ENCODE measurements around the gene ATG16L1. TPM values are rescaled to one million over a fixed set of nuclear protein-coding genes. Genes with fewer than 3 reads are reported as not detected.

ATG16L1 gene
- total RNA-seq, 1 experiment from 2014 or later = 43.2 TPM

DNA sequence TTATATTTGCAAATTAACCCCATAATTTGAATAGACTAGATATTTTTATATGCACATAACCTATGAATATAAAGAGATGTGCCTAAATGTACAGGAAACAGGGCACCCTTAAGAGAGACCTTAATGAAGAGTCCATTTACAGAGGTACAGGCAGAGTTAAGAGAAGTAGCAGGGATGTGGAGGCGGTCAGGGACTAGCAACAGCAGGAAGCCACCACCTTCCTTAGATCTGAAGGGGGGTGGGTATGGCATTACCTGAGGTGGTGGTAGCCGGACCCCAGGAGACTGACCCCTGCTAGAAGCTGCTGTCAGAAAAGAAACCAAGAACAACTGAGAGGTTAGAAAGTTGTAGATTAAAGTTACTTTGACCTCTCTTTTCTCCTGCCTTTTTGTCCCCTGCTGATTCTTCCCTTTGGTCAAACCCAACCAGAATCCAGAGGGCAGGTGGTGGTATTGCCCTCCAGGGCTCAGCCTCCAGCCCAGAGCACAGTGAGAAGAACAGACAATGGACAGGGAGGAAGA lies 24.9 kb upstream of the ATG16L1 start:
- BruUV-seq (replicated peaks) = no TSS peak
- no peak for DNase-seq (ENCODE audit: low spot score)
- POLR2A ChIA-PET (ENCODE audit: low non-redundant PET) = no interaction called here
- intact Hi-C loops (cut with micrococcal nuclease; ENCODE audit: unreplicated experiment) = no loop called here
- CTCF ChIA-PET = no interaction called here
- H3K27me3 ChIP-seq (replicated peaks; ENCODE audit: insufficient read depth, low read depth, low read length, poor library complexity) = no peaks in the 10 kb centered on the region
- no peaks in the 10 kb centered on the region for H3K4me1 ChIP-seq (ENCODE audit: insufficient read depth, low read length, poor library complexity, severe bottlenecking)
- TF ChIP-seq, protein P1, sequence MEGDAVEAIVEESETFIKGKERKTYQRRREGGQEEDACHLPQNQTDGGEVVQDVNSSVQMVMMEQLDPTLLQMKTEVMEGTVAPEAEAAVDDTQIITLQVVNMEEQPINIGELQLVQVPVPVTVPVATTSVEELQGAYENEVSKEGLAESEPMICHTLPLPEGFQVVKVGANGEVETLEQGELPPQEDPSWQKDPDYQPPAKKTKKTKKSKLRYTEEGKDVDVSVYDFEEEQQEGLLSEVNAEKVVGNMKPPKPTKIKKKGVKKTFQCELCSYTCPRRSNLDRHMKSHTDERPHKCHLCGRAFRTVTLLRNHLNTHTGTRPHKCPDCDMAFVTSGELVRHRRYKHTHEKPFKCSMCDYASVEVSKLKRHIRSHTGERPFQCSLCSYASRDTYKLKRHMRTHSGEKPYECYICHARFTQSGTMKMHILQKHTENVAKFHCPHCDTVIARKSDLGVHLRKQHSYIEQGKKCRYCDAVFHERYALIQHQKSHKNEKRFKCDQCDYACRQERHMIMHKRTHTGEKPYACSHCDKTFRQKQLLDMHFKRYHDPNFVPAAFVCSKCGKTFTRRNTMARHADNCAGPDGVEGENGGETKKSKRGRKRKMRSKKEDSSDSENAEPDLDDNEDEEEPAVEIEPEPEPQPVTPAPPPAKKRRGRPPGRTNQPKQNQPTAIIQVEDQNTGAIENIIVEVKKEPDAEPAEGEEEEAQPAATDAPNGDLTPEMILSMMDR (conservative IDR thresholded peaks at IDR 0.05; ENCODE audit: low read depth, low read length) = no peak
- TF ChIP-seq EZH2 (IDR thresholded peaks at IDR 0.05; ENCODE audit: borderline replicate concordance, low read depth, low read length, poor library complexity, severe bottlenecking) = no peak
- H3K27ac ChIP-seq (ENCODE audit: low read depth, low read length, poor library complexity, severe bottlenecking) = no peak overlapping the region
- H3K9me3 ChIP-seq (ENCODE audit: low read depth, low read length, poor library complexity, severe bottlenecking) = no peaks in the 10 kb centered on the region
- no peaks in the 10 kb centered on the region for H3K36me3 ChIP-seq (ENCODE audit: insufficient read depth, low read length, poor library complexity, severe bottlenecking)
- H3K4me3 ChIP-seq (ENCODE audit: low read depth, low read length, poor library complexity, severe bottlenecking) = no peak overlapping the region

DNA sequence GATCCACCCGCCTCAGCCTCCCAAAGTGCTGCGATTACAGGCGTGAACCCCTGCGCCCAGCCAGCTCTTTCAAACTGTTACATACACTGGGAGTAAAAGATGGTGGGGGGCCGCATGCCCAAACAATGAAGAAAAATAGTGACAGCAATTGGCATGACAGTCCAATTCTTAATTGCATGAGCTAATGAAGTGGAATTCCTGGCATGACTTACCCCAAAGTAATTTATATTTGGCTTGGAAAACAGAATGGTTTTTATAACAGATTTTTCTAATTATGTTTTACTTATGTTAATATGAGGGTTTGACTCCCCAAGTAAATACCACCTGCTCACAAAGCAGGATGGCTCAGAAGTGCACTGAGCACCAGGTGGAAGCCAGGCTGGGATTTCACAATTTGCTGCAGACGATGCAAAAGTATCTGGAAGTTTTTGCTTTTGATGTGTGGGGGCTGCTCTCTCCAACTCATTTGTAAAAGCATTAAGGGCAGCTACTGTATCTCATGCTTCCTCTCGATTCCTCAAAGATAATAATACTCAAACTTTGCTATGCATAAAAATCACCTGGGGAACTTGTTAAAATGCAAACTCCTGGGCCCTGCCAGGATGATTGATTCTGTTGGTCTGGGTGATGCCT lies 24.0 kb upstream of the ATG16L1 start:
- CTCF ChIA-PET = no interaction called here
- Histone ChIP-seq H3K27ac (ENCODE audit: low read depth, low read length, poor library complexity, severe bottlenecking) (no peak overlapping the region), H3K9me3 (ENCODE audit: low read depth, low read length, poor library complexity, severe bottlenecking) (no peaks in the 10 kb centered on the region), H3K27me3 (replicated peaks; ENCODE audit: insufficient read depth, low read depth, low read length, poor library complexity) (no peaks in the 10 kb centered on the region), H3K36me3 (ENCODE audit: insufficient read depth, low read length, poor library complexity, severe bottlenecking) (no peaks in the 10 kb centered on the region), H3K4me3 (ENCODE audit: low read depth, low read length, poor library complexity, severe bottlenecking) (no peak overlapping the region), H3K4me1 (ENCODE audit: insufficient read depth, low read length, poor library complexity, severe bottlenecking) (no peaks in the 10 kb centered on the region)
- POLR2A ChIA-PET (ENCODE audit: low non-redundant PET) = no interaction called here
- intact Hi-C loops (cut with micrococcal nuclease; ENCODE audit: unreplicated experiment) = no loop called here
- no TSS peak for BruUV-seq (replicated peaks)
- TF ChIP-seq EZH2 (IDR thresholded peaks at IDR 0.05; ENCODE audit: borderline replicate concordance, low read depth, low read length, poor library complexity, severe bottlenecking) = no peak
- TF ChIP-seq, protein P1 (conservative IDR thresholded peaks at IDR 0.05; ENCODE audit: low read depth, low read length) = no peak
- no peak for DNase-seq (ENCODE audit: low spot score)

DNA sequence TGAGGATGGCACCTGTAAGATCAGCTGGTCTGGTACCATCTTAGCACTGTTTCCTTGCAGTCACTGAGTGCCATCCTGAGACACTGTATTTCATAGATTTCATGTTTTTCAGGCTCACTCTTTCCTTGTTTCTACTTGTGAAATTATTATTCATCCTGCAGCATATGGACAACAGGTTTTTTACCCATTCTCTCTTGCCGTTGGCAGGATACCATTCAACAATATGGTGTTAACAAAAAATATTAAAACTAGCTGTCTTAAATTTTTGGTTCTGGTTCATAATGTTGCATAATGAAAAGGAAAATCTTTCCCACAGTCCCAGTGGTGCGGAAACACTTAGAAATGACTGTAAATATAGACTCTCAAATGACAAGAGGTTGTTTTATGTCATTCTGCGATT lies 23.1 kb upstream of the ATG16L1 start:
- TF ChIP-seq, protein P1 (conservative IDR thresholded peaks at IDR 0.05; ENCODE audit: low read depth, low read length) = no peak
- no peak for TF ChIP-seq EZH2 (IDR thresholded peaks at IDR 0.05; ENCODE audit: borderline replicate concordance, low read depth, low read length, poor library complexity, severe bottlenecking)
- ChIA-PET POLR2A (ENCODE audit: low non-redundant PET) (no interaction called here), CTCF (no interaction called here)
- DNase-seq (ENCODE audit: low spot score) = no peak
- no peaks in the 10 kb centered on the region for H3K27me3 ChIP-seq (replicated peaks; ENCODE audit: insufficient read depth, low read depth, low read length, poor library complexity)
- no peaks in the 10 kb centered on the region for H3K9me3 ChIP-seq (ENCODE audit: low read depth, low read length, poor library complexity, severe bottlenecking)
- H3K27ac ChIP-seq (ENCODE audit: low read depth, low read length, poor library complexity, severe bottlenecking) = no peak overlapping the region
- BruUV-seq (replicated peaks) = no TSS peak
- H3K4me1 ChIP-seq (ENCODE audit: insufficient read depth, low read length, poor library complexity, severe bottlenecking) = no peaks in the 10 kb centered on the region
- H3K4me3 ChIP-seq (ENCODE audit: low read depth, low read length, poor library complexity, severe bottlenecking) = no peak overlapping the region
- no peaks in the 10 kb centered on the region for H3K36me3 ChIP-seq (ENCODE audit: insufficient read depth, low read length, poor library complexity, severe bottlenecking)
- intact Hi-C loops (cut with micrococcal nuclease; ENCODE audit: unreplicated experiment) = no loop called here
